ENCODE measurements around the gene EPC1. TPM values are rescaled to one million over a fixed set of nuclear protein-coding genes. Genes with fewer than 3 reads are reported as not detected.

The EPC1 gene
- polyA plus RNA-seq, 1 donor (not counting 4 experiments of a cell fraction or from before 2014, with no cell fraction given): 34.8 TPM

- no peak for TF ChIP-seq EZH2 (IDR thresholded peaks at IDR 0.05; ENCODE audit: low read length)
- no peak for TF ChIP-seq CTCF (optimal IDR thresholded peaks at IDR 0.05 in 1 of 3, IDR thresholded peaks at IDR 0.05 in 1 of 3, conservative IDR thresholded peaks at IDR 0.05 in 1 of 3; ENCODE audit: extremely low read depth in 1 of 3, insufficient read depth in 2 of 3, low read length in 3 of 3)
- Histone ChIP-seq H3K36me3 (ENCODE audit: control insufficient read depth in 2 of 2, extremely low read depth in 1 of 2, insufficient read depth in 2 of 2, low read length in 2 of 2) (peaks cover 0 to 1% of the 10 kb centered on the region in 2 experiments), H3K9me1 (ENCODE audit: control insufficient read depth, extremely low read depth, insufficient read depth, low read length) (no peaks in the 10 kb centered on the region), H4K20me1 (ENCODE audit: control insufficient read depth, extremely low read depth, insufficient read depth, low read length) (peaks cover 6% of the 10 kb centered on the region), H3K9me3 (ENCODE audit: control insufficient read depth, low read depth, low read length) (no peaks in the 10 kb centered on the region), H2AFZ (ENCODE audit: control insufficient read depth, low read length) (no peak overlapping the region), H3K79me2 (ENCODE audit: control insufficient read depth, insufficient read depth, low read length) (peaks cover 89% of the 10 kb centered on the region), H3K9ac (ENCODE audit: control insufficient read depth, extremely low read depth, insufficient read depth, low read length) (no peak overlapping the region), H3K27ac (ENCODE audit: control insufficient read depth, insufficient read depth, low read length) (no peak overlapping the region), H3K4me3 (ENCODE audit: control insufficient read depth in 2 of 3, extremely low read depth in 1 of 3, insufficient read depth in 2 of 3, low read depth in 1 of 3, low read length in 3 of 3) (no peak overlapping the region), H3K4me2 (ENCODE audit: control insufficient read depth, extremely low read depth, insufficient read depth, low read depth, low read length) (no peak overlapping the region), H3K4me1 (ENCODE audit: control insufficient read depth, extremely low read depth, insufficient read depth, low read length) (peaks cover 10% of the 10 kb centered on the region), H3K27me3 (ENCODE audit: control insufficient read depth, extremely low read depth, insufficient read depth, low read length) (no peaks in the 10 kb centered on the region)
- dilution Hi-C loops (cut with MboI; ENCODE audit: extremely low pct_ligation_motif_present, low sequenced_read_pairs): no loop called here
- DNase-seq (ENCODE audit: low read depth, low spot score) (no peak), FAIRE-seq (no peak)
Observed at GRCh38 chr10:32326680-32327363, 20.1 kb downstream of the EPC1 start.

- H3K9me1 ChIP-seq (ENCODE audit: control insufficient read depth, extremely low read depth, insufficient read depth, low read length): no peaks in the 10 kb centered on the region
- TF ChIP-seq CTCF (optimal IDR thresholded peaks at IDR 0.05 in 1 of 3, IDR thresholded peaks at IDR 0.05 in 1 of 3, conservative IDR thresholded peaks at IDR 0.05 in 1 of 3; ENCODE audit: extremely low read depth in 1 of 3, insufficient read depth in 2 of 3, low read length in 3 of 3) (no peak), EZH2 (IDR thresholded peaks at IDR 0.05; ENCODE audit: low read length) (no peak)
- H3K79me2 ChIP-seq (ENCODE audit: control insufficient read depth, insufficient read depth, low read length): peaks cover 91% of the 10 kb centered on the region
- H2AFZ ChIP-seq (ENCODE audit: control insufficient read depth, low read length): no peak overlapping the region
- H3K36me3 ChIP-seq (ENCODE audit: control insufficient read depth in 2 of 2, extremely low read depth in 1 of 2, insufficient read depth in 2 of 2, low read length in 2 of 2): peaks cover 0 to 4% of the 10 kb centered on the region in 2 experiments
- no peaks in the 10 kb centered on the region for H3K27me3 ChIP-seq (ENCODE audit: control insufficient read depth, extremely low read depth, insufficient read depth, low read length)
- FAIRE-seq (no peak), DNase-seq (ENCODE audit: low read depth, low spot score) (no peak)
- dilution Hi-C loops (cut with MboI; ENCODE audit: extremely low pct_ligation_motif_present, low sequenced_read_pairs): no loop called here
- no peaks in the 10 kb centered on the region for H3K9me3 ChIP-seq (ENCODE audit: control insufficient read depth, low read depth, low read length)
- H3K27ac ChIP-seq (ENCODE audit: control insufficient read depth, insufficient read depth, low read length): no peak overlapping the region
- peaks cover 10% of the 10 kb centered on the region for H3K4me1 ChIP-seq (ENCODE audit: control insufficient read depth, extremely low read depth, insufficient read depth, low read length)
- H3K4me2 ChIP-seq (ENCODE audit: control insufficient read depth, extremely low read depth, insufficient read depth, low read depth, low read length): no peak overlapping the region
- H4K20me1 ChIP-seq (ENCODE audit: control insufficient read depth, extremely low read depth, insufficient read depth, low read length): peaks cover 6% of the 10 kb centered on the region
- H3K9ac ChIP-seq (ENCODE audit: control insufficient read depth, extremely low read depth, insufficient read depth, low read length): no peak overlapping the region
- no peak overlapping the region for H3K4me3 ChIP-seq (ENCODE audit: control insufficient read depth in 2 of 3, extremely low read depth in 1 of 3, insufficient read depth in 2 of 3, low read depth in 1 of 3, low read length in 3 of 3)
Observed at GRCh38 chr10:32326119-32326518, 20.8 kb downstream of the EPC1 start.
